Hepatocyte (in vitro differentiated cells): ENCODE results near the gene DLX3. TPM values are rescaled to one million over a fixed set of nuclear protein-coding genes. Genes with fewer than 3 reads are reported as not detected.

Source experiments
- DNase-seq: peaks from one replicate; pipeline ENCODE4 v3.0.0-alpha.2; 2016; ENCODE audit warnings: low spot score
- H2AFZ ChIP-seq: fragments of 200-600 bp; sonication (generic); 2 replicates; pipeline ENCODE4 v1.6.0; 2016; ENCODE audit warnings: antibody characterized with exemption, mild to moderate bottlenecking
- H3K27ac ChIP-seq: fragments of 200-600 bp; sonication (generic); 2 replicates; pipeline ENCODE4 v1.5.1; 2016; ENCODE audit warnings: mild to moderate bottlenecking
- H3K27me3 ChIP-seq: fragments of 200-600 bp; sonication (generic); 2 replicates; pipeline ENCODE4 v1.6.1; 2016
- H3K36me3 ChIP-seq: fragments of 200-600 bp; sonication (generic); replicated peaks from 2 replicates; pipeline ENCODE4 v1.5.1; 2016; ENCODE audit warnings: low read depth; ENCODE audit not compliant: insufficient read depth
- H3K4me1 ChIP-seq: fragments of 200-600 bp; sonication (generic); 2 replicates; pipeline ENCODE4 v1.5.1; 2016; ENCODE audit warnings: mild to moderate bottlenecking, moderate library complexity; ENCODE audit not compliant: insufficient read depth
- H3K4me2 ChIP-seq: fragments of 200-600 bp; sonication (generic); 2 replicates; pipeline ENCODE4 v1.6.0; 2016
- H3K4me3 ChIP-seq: fragments of 200-600 bp; sonication (generic); 2 replicates; pipeline ENCODE4 v1.5.1; 2016; ENCODE audit warnings: mild to moderate bottlenecking
- H3K79me2 ChIP-seq: fragments of 200-600 bp; sonication (generic); 2 replicates; pipeline ENCODE4 v1.6.0; 2017; ENCODE audit warnings: mild to moderate bottlenecking
- H3K9me2 ChIP-seq: fragments of 200-600 bp; sonication (generic); replicated peaks from 2 replicates; pipeline ENCODE4 v1.6.0; 2017; ENCODE audit warnings: mild to moderate bottlenecking; ENCODE audit not compliant: insufficient read depth
- H3K9me3 ChIP-seq: fragments of 200-600 bp; sonication (generic); 2 replicates; pipeline ENCODE4 v1.5.1; 2016; ENCODE audit warnings: low read depth, mild to moderate bottlenecking
- H4K20me1 ChIP-seq: fragments of 200-600 bp; sonication (generic); 2 replicates; pipeline ENCODE4 v1.6.0; 2016; ENCODE audit warnings: mild to moderate bottlenecking; ENCODE audit not compliant: insufficient read depth, poor library complexity, severe bottlenecking
- EZH2 ChIP-seq: fragments of 200-600 bp; sonication (generic); IDR thresholded peaks from 2 replicates; pipeline ENCODE4 v1.6.1; 2016; ENCODE audit warnings: antibody characterized with exemption, mild to moderate bottlenecking, borderline replicate concordance
- EZH2phosphoT487 ChIP-seq: fragments of 200-600 bp; sonication (generic); IDR thresholded peaks from one replicate; pipeline ENCODE4 v1.6.1; 2018; ENCODE audit warnings: antibody characterized with exemption, mild to moderate bottlenecking, low read depth, moderate library complexity; ENCODE audit not compliant: unreplicated experiment, severe bottlenecking
- WGBS: methylation state at CpG from one replicate; pipeline ENCODE4 v1.1.6; 2016; ENCODE audit warnings: low lambda C conversion rate; ENCODE audit errors: missing lambda C conversion rate; 5-methylcytosine and 5-hydroxymethylcytosine counted together
- polyA plus RNA-seq: library from polyadenylated mRNA; unstranded; fragments of >200 nt; fragmentation: Nextera tagmentation; extraction: Ambion mirVana; gene quantifications from 2 replicates; pipeline ENCODE4 v1.2.1, GENCODE V29; 2016
- total RNA-seq: library from RNA; depleted of rRNA; stranded (reverse); fragments of >200 nt; gene quantifications from 2 replicates; pipeline ENCODE4 v1.2.3, GENCODE V29; 2014
- TF ChIP-seq, protein P1 (sequence below): fragments of 200-600 bp; sonication (generic); IDR thresholded peaks from 2 replicates; pipeline ENCODE4 v1.5.1; 2016; ENCODE audit warnings: antibody characterized with exemption, mild to moderate bottlenecking; ENCODE audit not compliant: poor library complexity

Gene DLX3
- total and polyA plus RNA-seq, 2 experiments from 2014 or later: 0.37 to 1.1 TPM

GRCh38 chr17:49997301-49997650 is 2.3 kb upstream of the DLX3 start:
- Histone ChIP-seq H3K27ac (no peak overlapping the region), H3K9me3 (no peaks in the 10 kb centered on the region), H3K27me3 (peaks cover 83% of the 10 kb centered on the region), H3K36me3 (no peaks in the 10 kb centered on the region), H3K4me1 (peaks cover 22% of the 10 kb centered on the region), H3K4me3 (no peak overlapping the region), H4K20me1 (no peaks in the 10 kb centered on the region), H3K79me2 (no peaks in the 10 kb centered on the region), H3K9me2 (no peaks in the 10 kb centered on the region), H2AFZ (no peak overlapping the region), H3K4me2 (peak overlapping the region; percentile 83)
- no peak for DNase-seq
- 42% methylated on average over 6 of the region's 6 CpGs for WGBS
- TF ChIP-seq EZH2phosphoT487: no peak

DNA sequence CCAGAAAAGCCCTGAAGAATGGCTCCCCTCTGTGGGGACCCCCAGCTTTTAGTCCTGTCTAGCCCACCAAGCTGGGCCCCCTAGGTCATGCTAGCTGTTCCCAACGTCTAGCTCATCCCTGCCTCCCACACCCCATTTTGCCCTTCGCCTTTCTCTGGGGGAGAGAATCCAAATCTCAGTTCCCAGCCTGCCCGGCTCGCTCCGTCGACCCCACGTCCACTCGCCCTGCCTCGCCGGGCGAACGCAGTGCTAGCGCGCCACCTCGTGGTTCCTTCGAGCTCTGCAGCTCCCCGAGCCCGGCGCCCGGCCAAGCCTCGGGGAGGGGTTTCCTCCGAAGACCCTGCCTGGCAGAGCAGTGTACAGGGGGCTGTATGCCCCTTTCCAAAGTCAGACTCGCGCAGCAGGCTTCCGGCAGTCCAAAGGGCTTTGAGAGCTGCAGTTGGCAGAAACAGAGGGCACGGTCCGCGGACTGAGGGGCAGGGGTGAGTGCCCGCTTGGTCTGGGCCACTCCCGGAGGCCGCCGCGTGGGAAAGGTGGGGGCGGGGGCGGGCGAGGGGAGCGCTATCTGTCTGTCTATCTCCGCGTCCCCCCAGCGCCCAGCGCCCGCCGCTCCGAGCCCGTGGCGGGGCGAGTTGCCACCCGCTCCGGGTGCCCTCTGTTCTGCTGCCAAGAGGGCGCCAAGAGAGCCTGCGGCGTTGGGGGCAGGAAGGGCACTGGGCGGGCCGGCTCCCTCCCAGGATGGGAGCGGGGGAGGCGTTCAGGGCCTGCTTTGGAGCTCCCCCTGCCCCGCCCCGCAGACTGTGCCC is 1.7 kb upstream of the DLX3 start:
- peaks cover 22% of the 10 kb centered on the region for H3K4me1 ChIP-seq
- peak overlapping the region; percentile 83 for H3K4me2 ChIP-seq
- WGBS: 4% methylated on average over 37 of the region's 58 CpGs
- TF ChIP-seq EZH2 (peak; percentile 53), EZH2phosphoT487 (no peak)
- TF ChIP-seq, protein P1, sequence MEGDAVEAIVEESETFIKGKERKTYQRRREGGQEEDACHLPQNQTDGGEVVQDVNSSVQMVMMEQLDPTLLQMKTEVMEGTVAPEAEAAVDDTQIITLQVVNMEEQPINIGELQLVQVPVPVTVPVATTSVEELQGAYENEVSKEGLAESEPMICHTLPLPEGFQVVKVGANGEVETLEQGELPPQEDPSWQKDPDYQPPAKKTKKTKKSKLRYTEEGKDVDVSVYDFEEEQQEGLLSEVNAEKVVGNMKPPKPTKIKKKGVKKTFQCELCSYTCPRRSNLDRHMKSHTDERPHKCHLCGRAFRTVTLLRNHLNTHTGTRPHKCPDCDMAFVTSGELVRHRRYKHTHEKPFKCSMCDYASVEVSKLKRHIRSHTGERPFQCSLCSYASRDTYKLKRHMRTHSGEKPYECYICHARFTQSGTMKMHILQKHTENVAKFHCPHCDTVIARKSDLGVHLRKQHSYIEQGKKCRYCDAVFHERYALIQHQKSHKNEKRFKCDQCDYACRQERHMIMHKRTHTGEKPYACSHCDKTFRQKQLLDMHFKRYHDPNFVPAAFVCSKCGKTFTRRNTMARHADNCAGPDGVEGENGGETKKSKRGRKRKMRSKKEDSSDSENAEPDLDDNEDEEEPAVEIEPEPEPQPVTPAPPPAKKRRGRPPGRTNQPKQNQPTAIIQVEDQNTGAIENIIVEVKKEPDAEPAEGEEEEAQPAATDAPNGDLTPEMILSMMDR: peak; percentile 99
- no peaks in the 10 kb centered on the region for H3K36me3 ChIP-seq
- no peak overlapping the region for H2AFZ ChIP-seq
- H4K20me1 ChIP-seq: no peaks in the 10 kb centered on the region
- H3K9me3 ChIP-seq: no peaks in the 10 kb centered on the region
- no peaks in the 10 kb centered on the region for H3K9me2 ChIP-seq
- no peaks in the 10 kb centered on the region for H3K79me2 ChIP-seq
- peak overlapping the region; percentile 45 for H3K4me3 ChIP-seq
- peak; percentile 73 for DNase-seq
- H3K27me3 ChIP-seq: peaks cover 83% of the 10 kb centered on the region
- H3K27ac ChIP-seq: no peak overlapping the region

DNA sequence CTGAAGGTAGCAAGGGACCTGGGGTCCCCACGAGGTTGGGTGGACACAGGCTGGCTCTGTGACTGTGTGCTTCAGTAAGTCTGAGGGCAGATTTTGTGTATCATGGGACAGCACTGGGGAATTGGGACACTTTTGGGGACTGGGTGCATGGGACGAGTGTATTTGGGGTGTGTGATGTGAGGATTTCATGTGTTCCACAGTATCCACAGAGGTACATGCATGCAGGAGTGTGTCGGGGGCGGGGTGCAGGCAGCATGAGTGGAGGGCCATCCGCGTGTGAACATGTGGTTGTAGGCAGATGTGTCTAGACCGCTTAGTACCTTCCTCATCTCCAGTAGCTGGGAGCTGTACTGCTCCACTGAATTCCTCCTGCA is 1.1 kb upstream of the DLX3 start:
- H3K9me3 ChIP-seq: no peaks in the 10 kb centered on the region
- DNase-seq: no peak
- no peak overlapping the region for H3K27ac ChIP-seq
- peaks cover 81% of the 10 kb centered on the region for H3K27me3 ChIP-seq
- 56% methylated on average over 7 of the region's 7 CpGs for WGBS
- no peaks in the 10 kb centered on the region for H3K36me3 ChIP-seq
- H4K20me1 ChIP-seq: no peaks in the 10 kb centered on the region
- H3K4me1 ChIP-seq: peaks cover 22% of the 10 kb centered on the region
- TF ChIP-seq, protein P1: no peak
- TF ChIP-seq EZH2phosphoT487 (no peak), EZH2 (no peak)
- no peaks in the 10 kb centered on the region for H3K9me2 ChIP-seq
- no peaks in the 10 kb centered on the region for H3K79me2 ChIP-seq
- no peak overlapping the region for H3K4me3 ChIP-seq
- H2AFZ ChIP-seq: no peak overlapping the region
- no peak overlapping the region for H3K4me2 ChIP-seq

DNA sequence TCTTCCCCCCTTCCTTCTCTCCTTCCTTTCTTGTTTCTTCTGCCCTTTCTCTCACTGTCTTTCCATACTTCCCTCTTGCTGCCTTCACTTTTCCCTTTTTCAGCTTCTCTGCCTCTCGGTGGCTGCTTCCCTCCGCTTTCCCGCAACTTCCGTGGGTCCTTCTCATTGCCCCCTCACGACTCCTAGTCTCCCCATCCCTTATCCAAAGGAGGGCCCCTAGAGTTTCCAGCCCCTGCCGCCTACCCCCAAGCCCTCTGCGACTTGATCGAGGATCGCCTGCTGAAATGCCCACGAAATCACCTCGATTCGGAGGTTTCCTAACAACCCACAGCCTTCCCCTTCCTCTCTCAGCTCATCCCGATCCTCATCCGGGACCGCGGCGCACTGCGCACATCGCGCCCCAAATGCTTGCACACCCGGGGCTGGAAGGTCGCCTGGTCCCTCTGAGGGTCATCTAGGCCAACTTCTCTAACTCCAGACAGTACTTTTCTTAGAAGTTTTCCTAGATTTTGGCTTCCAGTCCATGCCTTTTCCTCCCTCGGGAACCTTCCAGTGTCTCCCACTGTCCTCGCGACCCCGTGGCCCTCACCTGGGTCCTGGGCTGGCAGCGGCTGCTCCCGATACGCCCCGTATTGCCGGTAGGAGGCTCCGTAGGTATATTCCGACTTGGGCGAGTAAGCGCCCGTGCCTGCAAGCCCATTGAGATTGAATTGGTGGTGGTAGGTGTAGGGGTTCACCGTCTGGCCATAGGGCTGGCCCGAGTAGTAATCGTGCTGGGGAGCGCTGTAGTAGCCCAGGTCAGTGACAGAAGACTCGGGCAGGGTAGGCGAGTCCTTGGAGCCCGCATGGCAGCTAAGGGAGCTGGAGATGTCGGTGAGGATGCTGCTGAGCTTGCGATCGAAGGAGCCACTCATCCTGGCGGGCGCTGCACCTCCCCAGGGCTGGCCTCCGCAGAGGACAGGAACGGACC is 654 bp downstream of the DLX3 start:
- H3K4me2 ChIP-seq: peak overlapping the region; percentile 94
- no peak overlapping the region for H3K27ac ChIP-seq
- H3K9me2 ChIP-seq: no peaks in the 10 kb centered on the region
- peak; percentile 28 for DNase-seq
- WGBS: 4% methylated on average over 46 of the region's 50 CpGs
- H3K36me3 ChIP-seq: no peaks in the 10 kb centered on the region
- TF ChIP-seq EZH2phosphoT487 (no peak), EZH2 (peak; percentile 95)
- TF ChIP-seq, protein P1: no peak
- H2AFZ ChIP-seq: peak overlapping the region; percentile 66
- peaks cover 22% of the 10 kb centered on the region for H3K4me1 ChIP-seq
- no peaks in the 10 kb centered on the region for H4K20me1 ChIP-seq
- H3K27me3 ChIP-seq: peaks cover 72% of the 10 kb centered on the region
- H3K4me3 ChIP-seq: peak overlapping the region; percentile 32
- H3K79me2 ChIP-seq: no peaks in the 10 kb centered on the region
- no peaks in the 10 kb centered on the region for H3K9me3 ChIP-seq
